Adrenal gland (tissue), 5 donors: Measurements from ENCODE around the gene ECT2.

Source experiments
- POLR2A ChIP-seq, 2 donors: fragments of 450-650 bp; IDR thresholded peaks; one replicate each; pipeline ENCODE4 v1.6.1; 2017; ENCODE audit warnings: antibody characterized with exemption in 2 of 2, mild to moderate bottlenecking in 2 of 2, moderate library complexity in 1 of 2
- TF ChIP-seq, protein P1 (sequence below), 6 experiments: fragments of 450-650 bp in 4 of 6; fragments of 200-600 bp in 2 of 6; sonication (generic) in 1 of 6; IDR thresholded peaks; 1 replicate in 5 of 6; 2 replicates in 1 of 6; pipeline versions ENCODE4 v1.5.1 to v1.8.0; 2016 to 2021; ENCODE audit warnings: antibody characterized with exemption in 6 of 6, mild to moderate bottlenecking in 2 of 6, moderate library complexity in 1 of 6
- donor health status: DM: no; HTN: no; CAD: no.

DNA sequence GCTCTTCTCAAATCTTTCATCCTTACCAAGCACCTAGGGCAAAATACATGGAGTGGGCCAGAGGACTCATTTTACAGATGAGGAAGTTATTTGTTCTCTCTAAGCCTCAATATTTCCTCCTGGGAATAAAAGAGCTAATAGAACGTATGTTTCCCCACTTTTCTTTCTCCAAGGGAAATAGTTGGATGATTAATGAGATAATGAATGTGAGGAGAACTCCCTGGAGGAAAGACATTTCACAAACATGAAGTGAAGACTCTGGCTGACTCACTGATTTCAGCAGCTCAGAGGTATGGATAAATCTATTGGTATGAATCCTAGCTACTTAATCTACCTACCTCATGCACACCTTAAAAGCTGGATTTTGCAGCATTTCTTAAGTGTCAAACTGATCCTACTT lies 98.4 kb downstream of the ECT2 start:
- TF ChIP-seq, protein P1, sequence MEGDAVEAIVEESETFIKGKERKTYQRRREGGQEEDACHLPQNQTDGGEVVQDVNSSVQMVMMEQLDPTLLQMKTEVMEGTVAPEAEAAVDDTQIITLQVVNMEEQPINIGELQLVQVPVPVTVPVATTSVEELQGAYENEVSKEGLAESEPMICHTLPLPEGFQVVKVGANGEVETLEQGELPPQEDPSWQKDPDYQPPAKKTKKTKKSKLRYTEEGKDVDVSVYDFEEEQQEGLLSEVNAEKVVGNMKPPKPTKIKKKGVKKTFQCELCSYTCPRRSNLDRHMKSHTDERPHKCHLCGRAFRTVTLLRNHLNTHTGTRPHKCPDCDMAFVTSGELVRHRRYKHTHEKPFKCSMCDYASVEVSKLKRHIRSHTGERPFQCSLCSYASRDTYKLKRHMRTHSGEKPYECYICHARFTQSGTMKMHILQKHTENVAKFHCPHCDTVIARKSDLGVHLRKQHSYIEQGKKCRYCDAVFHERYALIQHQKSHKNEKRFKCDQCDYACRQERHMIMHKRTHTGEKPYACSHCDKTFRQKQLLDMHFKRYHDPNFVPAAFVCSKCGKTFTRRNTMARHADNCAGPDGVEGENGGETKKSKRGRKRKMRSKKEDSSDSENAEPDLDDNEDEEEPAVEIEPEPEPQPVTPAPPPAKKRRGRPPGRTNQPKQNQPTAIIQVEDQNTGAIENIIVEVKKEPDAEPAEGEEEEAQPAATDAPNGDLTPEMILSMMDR (IDR thresholded peaks at IDR 0.05): no peak
- TF ChIP-seq POLR2A (IDR thresholded peaks at IDR 0.05): no peak
